DMS114 treated with DMSO at 0.1 percent for 48 hours (cell line): ENCODE results near the gene SLC2A14.

Experiments used
- DNase-seq: peaks from one replicate; lab custom pipeline; 2025; ENCODE audit not compliant: unreplicated experiment; lab: John Stamatoyannopoulos, UW

SLC2A14 gene

DNA sequence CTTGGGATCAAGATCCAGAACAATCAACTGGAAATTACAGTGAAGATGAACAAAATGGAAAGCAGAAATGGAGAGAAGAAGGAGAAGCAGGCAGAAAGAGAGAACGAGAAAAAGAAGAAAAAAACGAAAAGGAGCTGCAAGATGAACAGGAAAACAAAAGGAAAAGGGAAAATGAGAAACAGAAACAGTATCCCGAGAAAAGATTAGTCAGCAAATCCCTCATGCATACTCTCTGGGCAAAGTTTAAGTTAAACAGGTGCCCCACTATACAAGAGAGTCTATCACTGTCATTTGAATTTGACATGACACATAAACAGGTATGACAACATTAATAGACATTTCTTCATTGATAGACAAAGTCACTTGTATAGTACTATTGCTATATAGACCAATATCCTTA is 102.7 kb downstream of the SLC2A14 start:
- no peak for DNase-seq
